SIG-M5 (cell line): ENCODE measurements around the gene PIGN.

Experiments
- DNase-seq: peaks from one replicate; lab custom pipeline; 2025; lab: John Stamatoyannopoulos, UW

PIGN gene

GRCh38 chr18:62109676-62110075 lies 77.2 kb downstream of the PIGN start:
- DNase-seq: no peak

GRCh38 chr18:62107881-62108280 lies 79.0 kb downstream of the PIGN start:
- no peak for DNase-seq

GRCh38 chr18:62106271-62106670 lies 80.6 kb downstream of the PIGN start:
- DNase-seq: no peak

DNA sequence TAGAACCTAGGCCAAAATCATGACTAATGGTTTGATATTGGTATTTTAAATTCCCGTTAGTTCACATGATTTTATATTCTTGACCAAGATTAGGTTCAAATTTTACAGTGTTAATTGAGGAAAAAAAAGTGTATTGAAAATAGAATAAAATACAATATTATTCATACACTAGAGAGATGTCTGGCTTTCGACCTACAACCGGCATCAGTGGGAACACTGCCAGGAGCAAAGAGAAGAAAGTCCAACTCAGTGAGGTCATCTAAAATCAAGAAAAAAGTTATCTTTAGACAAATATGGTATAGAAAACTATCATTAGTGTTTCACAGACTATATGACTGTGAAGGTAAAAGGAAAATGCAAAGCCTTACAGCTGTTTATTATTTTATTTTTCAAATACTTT lies 81.5 kb downstream of the PIGN start:
- no peak for DNase-seq

DNA sequence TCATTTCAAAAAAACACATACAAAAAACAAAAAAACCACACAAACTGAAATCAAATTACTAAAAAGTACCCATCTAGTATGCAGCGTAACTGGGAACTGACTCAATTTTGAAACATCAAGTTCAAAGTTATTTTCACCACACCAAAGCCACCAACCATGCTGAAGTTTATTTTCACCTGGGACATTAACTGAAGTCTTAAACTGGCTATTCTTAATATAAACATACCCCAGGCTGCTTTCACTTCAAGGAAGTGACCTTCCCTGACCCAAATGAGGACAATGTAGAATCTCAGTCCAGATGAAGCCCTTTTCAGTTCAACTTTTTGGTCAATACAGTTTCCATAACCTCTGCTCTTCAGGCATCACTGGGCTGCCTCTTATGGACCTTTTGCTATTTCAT lies 84.6 kb downstream of the PIGN start:
- no peak for DNase-seq

DNA sequence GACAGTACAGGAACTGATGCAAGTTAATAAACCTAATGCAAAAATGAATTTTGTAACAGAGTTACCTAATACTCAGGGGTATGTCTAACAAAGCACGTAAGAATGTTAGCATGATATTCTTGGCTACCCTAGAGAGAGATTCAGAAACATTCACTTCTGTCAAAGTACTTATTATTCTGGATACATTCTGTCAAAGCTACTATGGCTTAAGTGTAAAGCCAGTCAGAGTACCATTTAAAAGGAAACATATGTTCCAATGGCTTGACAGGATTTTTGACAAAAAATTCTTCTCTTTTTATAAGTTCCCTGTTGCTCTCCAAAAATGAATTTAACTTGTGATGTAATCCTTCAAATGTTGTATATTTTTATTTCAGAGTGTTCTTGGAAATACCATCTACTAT lies 85.5 kb downstream of the PIGN start:
- DNase-seq: no peak

DNA sequence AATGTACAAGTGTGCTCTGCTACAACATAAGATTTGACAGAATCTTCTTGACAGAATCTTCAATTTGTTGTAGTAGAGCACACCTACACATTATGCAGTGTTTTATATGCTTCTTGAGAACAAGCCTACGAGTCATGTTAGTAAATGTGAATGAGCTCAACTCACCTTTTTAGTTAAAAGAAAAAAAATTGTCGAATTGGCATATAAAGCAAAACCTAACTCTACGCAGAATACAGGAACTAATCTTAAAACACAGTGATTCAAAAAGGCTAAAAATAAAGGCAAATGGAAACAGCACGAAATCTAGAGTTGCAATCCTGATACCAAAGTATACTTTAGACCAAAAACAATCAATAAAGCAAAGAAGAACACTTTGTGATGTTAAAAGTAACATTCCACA lies 87.9 kb downstream of the PIGN start:
- DNase-seq: no peak

DNA sequence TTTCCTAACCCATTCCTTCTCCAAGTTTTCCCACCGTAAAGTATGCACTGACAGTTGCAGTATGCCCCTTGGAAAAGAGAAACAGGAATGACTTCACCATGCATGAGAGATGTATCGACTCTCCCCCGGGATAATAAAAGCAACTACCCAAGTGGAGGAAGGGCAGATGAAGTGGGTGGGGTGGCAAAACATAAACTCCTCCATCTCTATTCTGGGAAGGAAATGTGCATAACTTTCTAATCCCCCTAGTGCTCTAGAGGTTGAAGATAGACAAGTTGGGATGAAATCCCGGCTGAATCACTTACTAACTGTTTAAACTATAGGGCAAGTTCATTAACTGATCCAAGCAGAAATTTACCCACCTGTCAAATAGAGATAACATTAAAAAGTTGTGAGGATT lies 89.2 kb downstream of the PIGN start:
- no peak for DNase-seq

DNA sequence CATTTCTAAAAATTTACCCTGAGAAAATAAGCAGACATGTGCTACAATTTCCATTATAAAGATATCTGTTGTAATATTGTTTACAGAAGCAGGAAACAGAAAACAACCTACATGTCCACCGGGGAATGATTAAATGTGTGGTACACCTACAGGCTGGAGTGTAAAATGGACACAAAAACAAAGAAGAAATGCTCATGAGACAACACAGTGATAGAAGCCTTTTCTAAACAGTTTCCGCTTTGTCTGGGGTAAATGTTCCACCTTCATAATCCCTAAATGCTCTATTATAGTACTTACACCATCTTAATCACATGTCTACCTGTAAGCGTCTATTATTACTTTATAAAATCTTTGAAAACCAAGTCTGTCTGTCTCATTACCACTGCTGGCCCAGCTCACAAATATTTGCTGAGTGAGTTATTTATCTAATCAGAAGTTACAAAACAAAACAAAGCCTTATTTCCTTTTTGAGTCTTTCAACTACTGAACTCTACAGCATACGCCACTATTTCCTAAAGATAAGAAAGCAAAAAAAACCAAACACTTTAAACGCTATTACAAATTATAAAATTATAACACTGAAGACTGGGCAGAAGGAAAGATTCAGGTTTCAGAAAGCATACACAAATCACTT lies 95.3 kb downstream of the PIGN start:
- DNase-seq: no peak

DNA sequence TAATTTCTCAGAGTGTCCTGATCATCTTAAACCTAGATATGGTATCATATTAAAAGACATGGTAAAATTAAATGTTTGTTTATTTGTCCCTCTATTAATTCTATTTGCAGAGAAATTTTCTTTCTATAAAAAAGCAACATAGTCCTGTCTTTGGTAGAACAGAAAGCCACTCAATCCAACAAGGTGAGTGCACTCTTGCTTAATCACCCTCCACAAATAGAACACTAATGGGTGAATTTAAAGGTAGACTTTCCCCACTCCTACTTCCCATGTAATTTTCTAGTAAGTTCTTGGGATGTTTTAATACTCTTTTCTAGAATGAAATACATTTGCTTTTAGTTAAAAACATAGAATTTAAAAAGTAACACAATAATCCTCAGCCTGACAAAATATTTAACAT lies 97.7 kb downstream of the PIGN start:
- no peak for DNase-seq

DNA sequence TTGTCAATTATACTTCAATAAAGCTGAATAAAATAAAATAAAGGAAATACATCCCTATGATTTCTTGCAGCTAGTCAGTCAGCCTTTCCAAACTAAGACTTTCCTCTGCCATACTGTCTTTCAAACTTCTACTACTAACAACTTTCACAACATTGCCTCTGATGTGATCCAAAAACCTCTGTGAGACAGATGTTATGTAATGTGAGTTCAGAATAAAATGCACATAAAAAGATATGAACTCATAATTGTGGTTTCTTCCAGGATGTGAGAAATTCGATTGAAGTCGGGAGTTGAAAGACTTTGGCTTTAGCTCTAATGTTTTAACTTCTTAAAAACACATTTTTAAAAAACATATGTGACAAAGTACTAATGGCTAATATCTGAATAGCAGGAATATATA lies 98.7 kb downstream of the PIGN start:
- no peak for DNase-seq

DNA sequence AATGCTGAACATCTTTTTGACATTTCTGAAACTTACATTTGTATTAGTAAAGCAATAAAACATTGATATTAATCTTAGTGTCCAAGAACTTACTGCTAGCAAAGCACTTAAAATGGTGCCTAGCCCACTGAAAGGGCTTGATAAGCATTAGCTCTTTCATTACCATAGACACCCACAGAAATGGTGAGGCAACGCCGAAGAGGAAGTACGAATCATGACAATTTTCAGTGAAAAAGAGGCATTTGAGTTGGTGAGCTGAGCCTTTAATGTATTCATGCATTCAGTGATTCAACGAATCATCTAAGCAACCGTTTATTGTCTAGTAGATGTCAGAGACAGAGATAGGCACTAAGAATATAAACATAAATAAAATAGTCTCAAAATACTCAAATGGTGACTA lies 101.1 kb downstream of the PIGN start:
- DNase-seq: no peak

DNA sequence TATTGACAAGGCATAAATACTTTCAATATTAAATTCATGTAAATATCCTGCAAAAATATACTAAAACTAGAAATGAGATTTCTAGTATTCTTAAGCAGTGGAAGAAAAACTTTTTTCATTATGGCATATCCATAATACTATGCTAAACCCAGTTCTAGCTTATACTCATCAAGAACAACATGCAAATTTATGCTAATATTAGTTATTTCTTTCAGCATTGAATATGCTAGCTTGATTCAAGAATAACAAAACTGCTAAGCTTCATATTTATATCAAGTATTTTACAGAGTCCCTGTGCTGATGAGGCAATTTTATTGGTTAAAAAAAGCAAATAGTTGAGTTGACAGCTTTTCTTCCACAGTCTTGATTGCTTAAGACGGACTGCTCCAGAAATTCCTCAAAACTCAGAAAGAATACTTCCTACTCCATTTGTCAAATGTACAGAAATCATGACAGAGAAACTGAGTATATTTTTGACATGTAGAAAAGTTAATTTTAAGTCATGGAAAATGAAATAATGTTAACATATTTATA lies 105.0 kb downstream of the PIGN start:
- no peak for DNase-seq

GRCh38 chr18:62081248-62081647 lies 105.6 kb downstream of the PIGN start:
- DNase-seq: no peak

- no peak for DNase-seq
Measured at GRCh38 chr18:62080172-62080900, 106.5 kb downstream of the PIGN start.

DNA sequence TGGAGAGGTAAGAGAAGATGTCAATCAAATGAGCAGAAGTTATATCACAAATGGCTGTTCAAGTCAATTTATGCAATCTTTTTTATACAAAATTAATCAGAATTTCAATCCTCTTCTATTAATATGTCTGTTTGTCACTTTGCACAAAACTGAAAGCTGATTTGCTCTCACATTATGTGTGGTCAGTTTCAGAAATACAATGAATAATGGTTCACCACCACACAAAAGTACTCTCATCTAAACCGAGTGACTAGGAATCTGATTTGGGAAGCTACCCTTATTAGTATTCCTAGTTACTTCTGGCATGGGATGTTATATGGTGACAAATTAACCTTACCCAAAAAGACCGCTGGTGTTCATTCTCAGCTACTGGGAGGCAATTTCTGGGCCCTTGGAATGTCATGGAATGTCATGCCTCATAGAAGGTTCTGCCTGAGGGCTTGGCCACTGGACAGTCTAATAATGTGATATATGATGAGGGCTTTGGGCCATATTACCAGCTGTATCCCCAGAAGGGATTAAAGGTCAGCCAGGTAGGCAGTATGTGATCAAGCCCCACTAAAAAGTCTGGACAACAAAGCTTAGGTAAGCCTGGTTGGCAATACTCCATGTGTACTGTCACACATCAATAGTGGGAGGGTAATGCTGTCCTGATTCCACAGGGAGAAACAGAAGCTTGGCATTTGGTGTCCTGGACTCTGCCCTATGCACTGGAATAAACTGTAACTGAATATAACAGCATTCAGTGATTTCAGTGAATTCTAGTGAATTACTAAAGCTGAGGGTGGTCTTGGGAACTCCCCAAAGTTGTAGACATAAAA lies 113.2 kb downstream of the PIGN start:
- no peak for DNase-seq

GRCh38 chr18:62072370-62072769 lies 114.5 kb downstream of the PIGN start:
- DNase-seq: no peak

DNA sequence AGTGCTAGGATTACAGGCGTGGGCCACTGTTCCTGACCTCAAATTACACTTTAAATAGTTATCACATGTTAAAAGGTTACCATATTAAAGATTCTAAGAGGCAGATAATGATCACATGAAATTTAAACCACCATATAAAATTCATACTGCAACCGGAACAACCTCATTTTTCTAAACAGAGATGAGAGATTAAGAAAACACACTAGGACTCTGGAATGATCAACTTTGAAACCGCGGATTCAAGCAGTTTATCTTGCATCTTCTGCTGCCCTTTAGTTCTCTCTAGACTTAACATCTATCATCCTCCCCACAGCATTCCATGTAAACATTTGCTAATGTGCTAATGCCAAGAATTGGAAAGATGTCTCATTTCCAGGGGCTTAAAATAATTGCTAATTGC lies 115.8 kb downstream of the PIGN start:
- no peak for DNase-seq

GRCh38 chr18:62070302-62070701 lies 116.6 kb downstream of the PIGN start:
- DNase-seq: no peak

GRCh38 chr18:62069556-62069955 lies 117.3 kb downstream of the PIGN start:
- DNase-seq: no peak

DNA sequence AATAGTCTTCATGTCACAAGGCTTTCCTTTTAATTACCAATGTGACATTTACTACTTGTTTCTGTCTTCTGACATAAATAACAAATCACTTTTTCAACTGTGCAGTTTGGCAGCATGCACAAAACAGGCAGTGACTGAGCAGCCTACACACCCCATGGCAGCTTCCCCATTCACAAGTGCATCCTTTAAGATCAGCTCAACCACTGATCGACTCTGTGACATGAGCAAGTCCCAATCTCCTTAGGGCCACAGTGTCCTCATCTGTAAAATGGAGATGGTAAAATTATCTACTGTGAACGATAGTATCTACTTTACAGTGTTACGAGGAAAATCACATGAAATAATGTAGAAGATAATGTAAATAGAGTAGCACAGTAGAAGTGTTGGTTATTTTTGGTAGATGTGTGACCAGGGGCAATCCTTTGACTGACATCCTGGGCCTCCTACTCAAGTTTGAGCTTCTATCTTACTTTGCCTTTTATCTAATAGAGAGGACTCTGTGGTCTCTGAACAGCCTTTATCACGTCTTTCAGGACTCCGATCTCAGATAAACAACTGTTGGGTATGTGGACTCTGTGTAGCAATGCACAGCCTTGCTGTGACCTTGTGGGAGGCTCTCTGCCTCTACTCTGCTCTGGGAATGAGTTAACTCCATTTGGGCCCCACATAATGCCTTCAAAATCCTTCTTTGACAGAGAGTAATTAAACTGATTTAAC lies 120.6 kb downstream of the PIGN start:
- no peak for DNase-seq

- DNase-seq: no peak
Measured at GRCh38 chr18:62064361-62064760, 122.5 kb downstream of the PIGN start.
